ENCODE measurements around the gene PRKCA. TPM values are rescaled to one million over a fixed set of nuclear protein-coding genes. Genes with fewer than 3 reads are reported as not detected.

Gene PRKCA
- total and polyA plus RNA-seq, 2 of the 13 experiments (the other 11 are each of a cell fraction or from before 2014, with no cell fraction given) = 18.5 to 21.5 TPM

GRCh38 chr17:66789093-66789492 lies 486.7 kb downstream of the PRKCA start:
- no peak overlapping the region for H3K27ac ChIP-seq (ENCODE audit: extremely low read length, insufficient read depth, low read length)
- H3K36me3 ChIP-seq (replicated peaks in 1 of 2; ENCODE audit: control insufficient read depth in 1 of 2, insufficient read depth in 2 of 2, low read length in 2 of 2) = peaks cover 19 to 60% of the 10 kb centered on the region in 2 experiments
- DNase-seq (ENCODE audit: low spot score) (no peak), ATAC-seq (no peak; the same call in 2 of the 3 replicates), FAIRE-seq (no peak)
- no peaks in the 10 kb centered on the region for H4K20me1 ChIP-seq (ENCODE audit: insufficient read depth, low read length)
- H2AFZ ChIP-seq (ENCODE audit: low read length) = no peak overlapping the region
- no peak overlapping the region for H3K9ac ChIP-seq (ENCODE audit: insufficient read depth, low read depth, low read length)
- H3K79me2 ChIP-seq (ENCODE audit: insufficient read depth, low read length) = no peaks in the 10 kb centered on the region
- H3K4me1 ChIP-seq (ENCODE audit: insufficient read depth, low read length) = no peaks in the 10 kb centered on the region
- no peak overlapping the region for H3K4me3 ChIP-seq (replicated peaks in 1 of 3; ENCODE audit: insufficient read depth in 1 of 3, low read depth in 2 of 3, low read length in 3 of 3)
- intact Hi-C loops (cut with micrococcal nuclease; ENCODE audit: unreplicated experiment) = no loop called here
- ChIA-PET POLR2A (no interaction called here), CTCF (ENCODE audit: low intra/inter-chr PET ratio, low total read pairs) (no interaction called here)
- in situ Hi-C loops (cut with HindIII; ENCODE audit: extremely low pct_ligation_motif_present, low pct_unique_long_range_greater_than_20kb) = no loop called here
- no TSS peak for BruUV-seq (replicated peaks)
- H3K4me2 ChIP-seq (ENCODE audit: low read depth, low read length) = no peak overlapping the region
- TF ChIP-seq DNMT3B (CRISPR knock-in tag; conservative IDR thresholded peaks at IDR 0.05) (no peak), ZNF543 (CRISPR knock-in tag; IDR thresholded peaks at IDR 0.05) (no peak)
- WGBS (ENCODE audit: low lambda C conversion rate) = 92% methylated on average over 11 of the region's 12 CpGs
- H3K9me3 ChIP-seq (ENCODE audit: low read length) = no peaks in the 10 kb centered on the region
- H3K27me3 ChIP-seq (ENCODE audit: control insufficient read depth in 1 of 2, insufficient read depth in 2 of 2, low read length in 2 of 2) = no peaks in the 10 kb centered on the region

DNA sequence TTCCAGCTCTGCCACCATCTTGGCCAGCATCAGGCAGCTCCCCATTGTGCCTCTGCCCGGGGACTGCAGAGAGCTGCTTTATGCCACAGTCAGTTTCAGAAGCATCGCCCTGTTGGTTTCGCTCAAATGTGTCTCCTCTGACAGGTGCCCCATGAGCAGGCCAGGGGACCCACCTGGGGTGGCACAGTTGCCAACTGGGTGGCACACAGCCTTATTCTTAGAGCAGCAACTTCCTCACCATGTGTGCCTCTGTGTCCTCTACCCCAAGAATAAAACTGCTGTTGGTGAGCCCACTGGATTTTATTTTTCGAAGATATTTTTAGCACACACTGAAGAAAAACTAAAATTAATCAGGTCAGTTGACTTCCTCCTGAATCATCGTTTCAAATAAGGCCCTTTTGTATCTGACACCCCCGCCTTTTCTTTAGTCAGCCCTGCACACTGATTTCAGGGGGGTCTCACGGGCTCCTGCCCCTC lies 487.6 kb downstream of the PRKCA start:
- intact Hi-C loops (cut with micrococcal nuclease; ENCODE audit: unreplicated experiment) (no loop called here), in situ Hi-C loops (cut with HindIII; ENCODE audit: extremely low pct_ligation_motif_present, low pct_unique_long_range_greater_than_20kb) (no loop called here)
- FAIRE-seq (no peak), DNase-seq (ENCODE audit: low spot score) (no peak), ATAC-seq (no peak)
- Histone ChIP-seq H3K27ac (ENCODE audit: extremely low read length, insufficient read depth, low read length) (no peak overlapping the region), H3K27me3 (ENCODE audit: control insufficient read depth in 1 of 2, insufficient read depth in 2 of 2, low read length in 2 of 2) (no peaks in the 10 kb centered on the region), H2AFZ (ENCODE audit: low read length) (no peak overlapping the region), H3K4me1 (ENCODE audit: insufficient read depth, low read length) (no peaks in the 10 kb centered on the region), H3K4me3 (replicated peaks in 1 of 3; ENCODE audit: insufficient read depth in 1 of 3, low read depth in 2 of 3, low read length in 3 of 3) (no peak overlapping the region), H3K79me2 (ENCODE audit: insufficient read depth, low read length) (no peaks in the 10 kb centered on the region), H3K9me3 (ENCODE audit: low read length) (no peaks in the 10 kb centered on the region), H3K36me3 (replicated peaks in 1 of 2; ENCODE audit: control insufficient read depth in 1 of 2, insufficient read depth in 2 of 2, low read length in 2 of 2) (peaks cover 19 to 61% of the 10 kb centered on the region in 2 experiments), H4K20me1 (ENCODE audit: insufficient read depth, low read length) (no peaks in the 10 kb centered on the region), H3K4me2 (ENCODE audit: low read depth, low read length) (no peak overlapping the region), H3K9ac (ENCODE audit: insufficient read depth, low read depth, low read length) (no peak overlapping the region)
- 94% methylated on average over 7 of the region's 7 CpGs for WGBS (ENCODE audit: low lambda C conversion rate)
- ChIA-PET POLR2A (no interaction called here), CTCF (ENCODE audit: low intra/inter-chr PET ratio, low total read pairs) (no interaction called here)
- TF ChIP-seq ZSCAN12 (CRISPR knock-in tag; IDR thresholded peaks at IDR 0.05) (no peak), ZNF691 (CRISPR knock-in tag; IDR thresholded peaks at IDR 0.05; ENCODE audit: borderline replicate concordance, low read depth) (no peak), SMAD3 (CRISPR knock-in tag; IDR thresholded peaks at IDR 0.05) (no peak), GATA4 (IDR thresholded peaks at IDR 0.05; ENCODE audit: borderline replicate concordance, low read depth) (no peak), IKZF1 (IDR thresholded peaks at IDR 0.05) (no peak), PHF21A (CRISPR knock-in tag; IDR thresholded peaks at IDR 0.05) (no peak), SOX6 (IDR thresholded peaks at IDR 0.05) (no peak), SOX6 (CRISPR knock-in tag; IDR thresholded peaks at IDR 0.05) (no peak), FOXM1 (CRISPR knock-in tag; IDR thresholded peaks at IDR 0.05) (no peak), PCBP1 (IDR thresholded peaks at IDR 0.05; ENCODE audit: borderline replicate concordance, low read depth, low read length) (no peak), ZNF326 (CRISPR knock-in tag; IDR thresholded peaks at IDR 0.05; ENCODE audit: borderline replicate concordance) (no peak), GMEB2 (CRISPR knock-in tag; IDR thresholded peaks at IDR 0.05; ENCODE audit: low read depth) (no peak)
- TF ChIP-seq, protein P1, sequence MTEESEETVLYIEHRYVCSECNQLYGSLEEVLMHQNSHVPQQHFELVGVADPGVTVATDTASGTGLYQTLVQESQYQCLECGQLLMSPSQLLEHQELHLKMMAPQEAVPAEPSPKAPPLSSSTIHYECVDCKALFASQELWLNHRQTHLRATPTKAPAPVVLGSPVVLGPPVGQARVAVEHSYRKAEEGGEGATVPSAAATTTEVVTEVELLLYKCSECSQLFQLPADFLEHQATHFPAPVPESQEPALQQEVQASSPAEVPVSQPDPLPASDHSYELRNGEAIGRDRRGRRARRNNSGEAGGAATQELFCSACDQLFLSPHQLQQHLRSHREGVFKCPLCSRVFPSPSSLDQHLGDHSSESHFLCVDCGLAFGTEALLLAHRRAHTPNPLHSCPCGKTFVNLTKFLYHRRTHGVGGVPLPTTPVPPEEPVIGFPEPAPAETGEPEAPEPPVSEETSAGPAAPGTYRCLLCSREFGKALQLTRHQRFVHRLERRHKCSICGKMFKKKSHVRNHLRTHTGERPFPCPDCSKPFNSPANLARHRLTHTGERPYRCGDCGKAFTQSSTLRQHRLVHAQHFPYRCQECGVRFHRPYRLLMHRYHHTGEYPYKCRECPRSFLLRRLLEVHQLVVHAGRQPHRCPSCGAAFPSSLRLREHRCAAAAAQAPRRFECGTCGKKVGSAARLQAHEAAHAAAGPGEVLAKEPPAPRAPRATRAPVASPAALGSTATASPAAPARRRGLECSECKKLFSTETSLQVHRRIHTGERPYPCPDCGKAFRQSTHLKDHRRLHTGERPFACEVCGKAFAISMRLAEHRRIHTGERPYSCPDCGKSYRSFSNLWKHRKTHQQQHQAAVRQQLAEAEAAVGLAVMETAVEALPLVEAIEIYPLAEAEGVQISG (CRISPR knock-in tag; IDR thresholded peaks at IDR 0.05) = no peak
- no TSS peak for BruUV-seq (replicated peaks)

Data from HepG2 (cell line).